ENCODE data around the gene MRPL36.
"Not testable (repeated sequence)": the region's sequence is repeated elsewhere in the genome, so short reads cannot be mapped to it uniquely, and the experiment has no call there.

The MRPL36 gene

GRCh38 chr5:1796371-1797102, 3.1 kb downstream of the MRPL36 start:
- DNase-seq (ENCODE audit: low spot score) = no peak

GRCh38 chr5:1795931-1796330, 3.7 kb downstream of the MRPL36 start:
- no peak for DNase-seq (ENCODE audit: low spot score)

- no peak for DNase-seq (ENCODE audit: low spot score)
Measured at GRCh38 chr5:1795506-1795905, 4.1 kb downstream of the MRPL36 start.

GRCh38 chr5:1794901-1795290, 4.7 kb downstream of the MRPL36 start:
- no peak for DNase-seq (ENCODE audit: low spot score)

GRCh38 chr5:1793966-1794900, 5.4 kb downstream of the MRPL36 start:
- no peak for DNase-seq (ENCODE audit: low spot score)

GRCh38 chr5:1793301-1793740, 6.3 kb downstream of the MRPL36 start:
- no peak for DNase-seq (ENCODE audit: low spot score)

GRCh38 chr5:1792842-1793266, 6.8 kb downstream of the MRPL36 start:
- no peak for DNase-seq (ENCODE audit: low spot score)

GRCh38 chr5:1791176-1791575, 8.5 kb downstream of the MRPL36 start:
- no peak for DNase-seq (ENCODE audit: low spot score)

- no peak for DNase-seq (ENCODE audit: low spot score)
Measured at GRCh38 chr5:1789834-1790471, 9.7 kb downstream of the MRPL36 start.

GRCh38 chr5:1789438-1789833, 10.2 kb downstream of the MRPL36 start:
- not testable (repeated sequence) for DNase-seq (ENCODE audit: low spot score)

- no peak for DNase-seq (ENCODE audit: low spot score)
Measured at GRCh38 chr5:1788828-1789227, 10.8 kb downstream of the MRPL36 start.

GRCh38 chr5:1788200-1788599, 11.4 kb downstream of the MRPL36 start:
- DNase-seq (ENCODE audit: low spot score) = no peak

- DNase-seq (ENCODE audit: low spot score) = no peak
Measured at GRCh38 chr5:1787472-1788047, 12.1 kb downstream of the MRPL36 start.

GRCh38 chr5:1786621-1787471, 12.8 kb downstream of the MRPL36 start:
- DNase-seq (ENCODE audit: low spot score) = no peak

- no peak for DNase-seq (ENCODE audit: low spot score)
Measured at GRCh38 chr5:1785984-1786383, 13.7 kb downstream of the MRPL36 start.

- no peak for DNase-seq (ENCODE audit: low spot score)
Measured at GRCh38 chr5:1785062-1785461, 14.6 kb downstream of the MRPL36 start.

- DNase-seq (ENCODE audit: low spot score) = no peak
Measured at GRCh38 chr5:1784197-1785050, 15.2 kb downstream of the MRPL36 start.

GRCh38 chr5:1783216-1783554, 16.5 kb downstream of the MRPL36 start:
- no peak for DNase-seq (ENCODE audit: low spot score)

- DNase-seq (ENCODE audit: low spot score) = no peak
Measured at GRCh38 chr5:1782385-1783215, 17.0 kb downstream of the MRPL36 start.

All from putamen (tissue), 1 donor.